CD4-positive, alpha-beta T cell treated with Interleukin-17A for 1 hour (primary cell): ENCODE measurements around the gene IL23R.
"Not testable (repeated sequence)": the region's sequence is repeated elsewhere in the genome, so short reads cannot be mapped to it uniquely, and the experiment has no call there.

ENCODE experiments used
- DNase-seq: peaks from one replicate; pipeline ENCODE4 v3.0.0-alpha.2; 2020

The IL23R gene

DNA sequence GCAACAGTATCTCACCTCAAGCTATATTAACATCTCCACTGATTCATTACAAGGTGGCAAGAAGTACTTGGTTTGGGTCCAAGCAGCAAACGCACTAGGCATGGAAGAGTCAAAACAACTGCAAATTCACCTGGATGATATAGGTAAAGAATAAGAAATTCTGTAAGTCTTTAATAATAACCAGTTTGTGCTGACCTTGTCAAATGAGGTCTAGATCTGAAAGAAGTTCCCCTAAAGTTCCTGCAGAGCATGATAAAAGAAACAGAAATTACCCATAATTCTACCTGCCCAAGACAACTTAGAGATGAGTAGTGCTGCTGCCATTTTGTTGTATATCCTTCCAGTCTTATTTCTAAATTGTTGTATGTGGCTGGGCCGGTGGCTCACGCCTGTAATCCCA lies 34.5 kb downstream of the IL23R start:
- DNase-seq, result no peak

DNA sequence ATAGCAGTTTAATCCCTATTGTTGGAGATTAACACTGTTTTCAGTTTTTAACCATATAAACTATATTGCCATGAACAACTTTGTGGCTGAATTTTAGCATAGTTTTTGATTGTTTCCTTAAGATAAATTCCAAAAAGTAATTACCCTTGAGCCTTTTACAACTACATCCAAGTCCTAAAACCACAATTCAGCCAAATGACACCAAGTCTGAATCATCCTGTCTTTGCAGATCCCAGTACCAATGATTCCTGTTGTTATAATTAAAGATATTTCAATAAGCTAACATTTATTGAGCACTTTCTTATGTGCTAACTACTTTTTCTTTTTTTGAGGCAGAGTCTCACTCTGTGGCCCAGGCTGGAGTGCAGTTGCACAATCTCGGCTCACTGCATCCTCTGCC lies 35.6 kb downstream of the IL23R start:
- DNase-seq, result no peak

DNA sequence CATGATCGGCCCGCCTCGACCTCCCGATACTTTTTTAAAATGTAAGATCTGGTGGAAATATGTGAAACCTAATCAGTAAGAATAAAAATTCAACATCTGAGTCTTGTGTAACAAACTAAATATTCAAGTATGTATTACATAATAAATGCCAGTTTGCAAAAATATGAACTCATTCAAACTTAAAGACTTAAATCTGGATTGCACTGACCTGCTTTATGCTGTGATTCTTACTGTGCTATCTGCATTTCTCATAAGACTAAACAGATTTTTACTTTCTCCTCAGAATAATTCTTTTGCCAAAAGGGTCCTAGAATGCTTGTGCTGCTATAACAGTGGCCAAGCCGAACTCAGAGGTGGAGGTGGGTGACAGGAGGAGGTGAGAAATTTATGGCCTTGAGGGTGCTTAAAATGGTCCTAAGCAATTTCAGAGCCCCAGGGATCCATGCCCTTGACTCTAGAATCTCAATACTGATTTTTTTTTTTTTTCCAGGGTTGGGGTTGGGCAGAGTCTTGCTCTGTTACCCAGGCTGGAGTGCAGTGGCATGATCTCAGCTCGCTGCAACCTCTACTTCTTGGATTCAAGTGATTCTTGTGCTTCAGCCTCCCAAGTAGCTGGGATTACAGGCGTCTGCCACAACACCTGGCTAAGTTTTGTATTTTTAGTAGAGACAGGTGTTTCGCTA lies 38.2 kb downstream of the IL23R start:
- DNase-seq, result no peak

DNA sequence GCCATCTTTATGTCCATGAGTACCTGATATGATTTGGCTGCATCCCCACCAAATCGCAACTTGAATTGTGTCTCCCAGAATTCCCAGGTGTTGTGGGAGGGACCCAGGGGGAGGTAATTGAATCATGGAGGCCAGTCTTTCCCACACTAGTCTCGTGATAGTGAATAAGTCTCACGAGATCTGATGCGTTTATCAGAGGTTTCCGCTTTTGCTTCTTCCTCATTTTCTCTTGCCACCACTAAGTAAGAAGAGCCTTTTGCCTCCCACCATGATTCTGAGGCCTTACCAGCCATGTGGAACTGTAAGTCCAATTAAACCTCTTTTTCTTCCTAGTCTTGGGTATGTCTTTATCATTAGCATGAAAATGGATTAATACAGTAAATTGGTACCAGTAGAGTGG lies 41.1 kb downstream of the IL23R start:
- not testable (repeated sequence) for DNase-seq

- DNase-seq, result no peak
These were observed 42.0 kb downstream of the IL23R start for GRCh38 chr1:67208217-67208616.

GRCh38 chr1:67209521-67209920 lies 43.3 kb downstream of the IL23R start:
- no peak for DNase-seq

GRCh38 chr1:67211589-67212563 lies 45.6 kb downstream of the IL23R start:
- peak; percentile 66 for DNase-seq

DNA sequence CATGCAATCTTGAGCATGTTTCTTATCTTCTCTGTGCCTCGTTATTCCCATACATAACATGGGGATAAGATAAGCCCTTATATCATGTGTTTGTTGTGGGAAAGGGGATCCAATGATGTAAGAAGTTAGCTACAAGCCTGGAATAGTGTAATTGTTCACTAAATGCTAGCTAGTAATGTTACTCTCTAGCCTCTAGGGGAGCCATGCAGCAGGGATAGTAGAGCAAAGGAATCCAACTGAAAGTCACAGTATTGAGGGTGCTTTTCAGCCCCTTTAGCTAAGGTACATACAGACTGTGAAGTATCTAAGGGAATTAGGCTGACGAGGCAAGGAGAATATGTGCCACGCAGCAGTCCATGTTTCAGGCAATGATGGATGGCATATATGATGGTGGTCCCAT lies 46.9 kb downstream of the IL23R start:
- peak; percentile 8 for DNase-seq

GRCh38 chr1:67213948-67214347 lies 47.7 kb downstream of the IL23R start:
- DNase-seq, result no peak

- DNase-seq, result peak; percentile 56
These were observed 48.3 kb downstream of the IL23R start for GRCh38 chr1:67214420-67215174.

GRCh38 chr1:67216401-67216800 lies 50.1 kb downstream of the IL23R start:
- no peak for DNase-seq

- no peak for DNase-seq
These were observed 51.2 kb downstream of the IL23R start for GRCh38 chr1:67217417-67217816.

GRCh38 chr1:67217938-67218337 lies 51.7 kb downstream of the IL23R start:
- DNase-seq, result no peak

- no peak for DNase-seq
These were observed 58.6 kb downstream of the IL23R start for GRCh38 chr1:67224856-67225255.

DNA sequence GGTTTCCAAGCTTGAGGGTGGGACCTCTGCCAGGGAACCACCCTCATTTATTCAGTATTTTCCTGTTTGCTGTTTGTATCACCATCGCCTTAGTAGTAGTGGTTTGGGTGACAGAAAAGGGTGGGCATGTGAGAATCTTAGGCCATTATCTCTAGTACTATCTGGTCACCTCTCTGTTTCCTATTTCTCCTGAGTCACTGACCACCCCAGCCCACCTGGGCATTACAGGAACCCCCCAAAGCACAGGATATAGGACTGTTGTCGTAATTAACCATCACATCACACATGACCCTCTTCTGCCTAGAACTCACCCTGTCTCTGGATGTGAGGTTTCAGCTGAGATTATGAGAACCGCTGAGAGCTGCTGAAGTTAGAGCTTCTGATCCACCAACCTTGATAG lies 60.4 kb downstream of the IL23R start:
- DNase-seq, result peak; percentile 11

DNA sequence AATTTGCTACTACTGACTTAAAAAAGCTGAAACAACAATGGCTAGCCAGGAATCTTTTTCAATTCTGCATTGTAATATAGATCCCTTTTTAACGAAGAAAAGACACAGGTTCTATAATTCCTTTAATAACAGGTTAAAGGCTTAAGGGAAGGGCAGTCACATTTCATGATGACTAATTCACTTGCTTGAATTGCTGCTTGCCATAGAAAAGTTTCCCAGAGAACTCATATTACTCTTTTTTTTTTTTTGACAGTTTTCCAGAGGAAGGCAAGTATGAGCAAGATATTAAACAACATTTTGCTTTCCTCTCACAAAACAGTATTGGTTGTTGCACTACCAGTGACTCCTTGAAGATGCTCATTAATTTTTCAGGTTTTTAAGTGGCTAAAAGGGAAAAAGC lies 60.9 kb downstream of the IL23R start:
- DNase-seq, result no peak

DNA sequence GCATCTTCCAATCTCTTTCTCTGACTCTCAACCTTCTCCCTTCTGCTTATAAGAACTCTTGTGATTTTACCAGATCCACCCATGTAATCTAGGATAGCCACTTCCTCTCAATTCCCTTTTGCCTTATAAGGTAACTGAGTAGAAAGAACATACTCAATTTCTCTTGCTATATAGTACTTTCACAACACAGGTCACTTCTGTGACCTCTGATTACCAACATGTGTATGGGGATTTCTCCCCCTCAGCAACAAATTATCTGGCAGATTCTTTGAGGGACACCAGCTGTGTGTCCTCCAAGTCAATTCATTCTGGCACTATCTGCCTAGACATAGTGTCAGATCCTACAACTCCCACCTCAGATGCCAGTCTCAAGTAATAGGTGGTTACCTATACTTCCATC lies 62.5 kb downstream of the IL23R start:
- DNase-seq, result no peak

GRCh38 chr1:67230539-67230938 lies 64.3 kb downstream of the IL23R start:
- DNase-seq, result no peak

- DNase-seq, result no peak
These were observed 70.0 kb downstream of the IL23R start for GRCh38 chr1:67236277-67236676.

DNA sequence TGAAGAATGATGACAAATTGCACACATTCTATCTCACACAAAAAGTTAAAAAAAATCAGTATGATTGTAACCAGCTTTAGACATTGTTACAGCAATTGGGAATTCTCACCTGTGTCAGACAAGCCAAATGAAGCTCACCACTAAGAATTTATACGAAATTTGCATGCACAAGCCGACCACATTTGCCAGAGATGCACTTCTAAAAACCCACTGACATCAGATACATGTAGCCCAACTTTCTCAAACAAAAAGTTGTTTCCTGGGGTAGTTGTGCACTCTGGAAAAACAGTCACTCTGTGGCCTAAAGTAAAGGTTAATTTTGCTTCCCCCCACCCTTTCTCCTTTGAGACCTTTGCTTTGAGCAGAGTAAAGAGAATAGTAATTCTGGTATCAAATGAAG lies 73.5 kb downstream of the IL23R start:
- no peak for DNase-seq

GRCh38 chr1:67241200-67241746 lies 75.0 kb downstream of the IL23R start:
- DNase-seq, result no peak

DNA sequence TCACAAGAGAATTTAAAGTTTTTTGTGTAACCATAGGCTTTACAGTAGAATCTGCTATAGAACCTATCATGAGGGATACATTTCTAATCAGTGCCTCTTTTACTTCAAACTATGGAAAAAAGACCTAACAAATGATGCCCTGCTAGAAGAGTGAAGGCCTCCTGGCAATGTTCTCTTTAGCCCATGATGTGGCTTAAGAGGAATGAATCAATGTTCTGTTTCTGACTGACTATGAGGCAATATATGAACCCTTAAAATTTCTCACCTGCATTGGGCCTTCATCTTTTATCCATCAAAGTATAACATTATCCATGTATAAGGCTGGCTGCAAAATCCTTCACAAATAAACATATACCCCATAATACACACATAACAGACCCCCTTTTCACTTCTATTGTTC lies 75.8 kb downstream of the IL23R start:
- DNase-seq, result no peak

DNA sequence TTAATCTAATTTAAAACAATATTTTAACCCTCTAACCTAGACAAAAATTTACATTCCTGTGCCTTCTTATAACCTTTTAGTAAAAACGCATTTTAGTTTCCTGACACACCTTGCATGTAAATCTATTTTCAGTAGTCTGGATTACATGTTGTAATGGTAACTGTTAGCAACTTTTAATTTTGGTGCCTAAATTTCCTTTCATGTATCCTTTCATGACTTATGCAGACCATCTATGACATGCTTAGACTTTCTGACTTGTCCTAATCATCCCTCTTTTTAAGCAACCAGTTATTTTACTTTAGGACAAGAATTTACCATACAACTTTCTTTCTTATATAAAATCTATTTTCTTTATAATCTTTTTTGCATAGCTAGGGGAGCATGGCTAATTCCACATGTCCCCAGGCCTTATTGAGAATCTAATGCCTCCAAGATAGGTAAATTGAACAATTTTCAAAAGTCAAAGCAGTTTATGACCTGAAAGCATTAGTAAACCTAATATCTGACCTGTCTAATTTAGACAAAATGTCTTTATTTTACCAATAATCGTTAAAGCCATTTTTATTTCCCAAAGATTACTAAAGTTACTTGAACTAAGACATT lies 83.9 kb downstream of the IL23R start:
- DNase-seq, result no peak
